Activated CD4-positive, alpha-beta T cell treated with anti-CD3 and anti-CD28 coated beads, Interleukin-2, amount 50 U/mL, for 48 hours (primary cell): ENCODE data around the gene B4GAT1.
"Not testable (repeated sequence)": the region's sequence is repeated elsewhere in the genome, so short reads cannot be mapped to it uniquely, and the experiment has no call there.

Experiments used
- DNase-seq, 2 experiments: peaks; one replicate each; pipeline ENCODE4 v3.0.0-alpha.2; 2020

The B4GAT1 gene

DNA sequence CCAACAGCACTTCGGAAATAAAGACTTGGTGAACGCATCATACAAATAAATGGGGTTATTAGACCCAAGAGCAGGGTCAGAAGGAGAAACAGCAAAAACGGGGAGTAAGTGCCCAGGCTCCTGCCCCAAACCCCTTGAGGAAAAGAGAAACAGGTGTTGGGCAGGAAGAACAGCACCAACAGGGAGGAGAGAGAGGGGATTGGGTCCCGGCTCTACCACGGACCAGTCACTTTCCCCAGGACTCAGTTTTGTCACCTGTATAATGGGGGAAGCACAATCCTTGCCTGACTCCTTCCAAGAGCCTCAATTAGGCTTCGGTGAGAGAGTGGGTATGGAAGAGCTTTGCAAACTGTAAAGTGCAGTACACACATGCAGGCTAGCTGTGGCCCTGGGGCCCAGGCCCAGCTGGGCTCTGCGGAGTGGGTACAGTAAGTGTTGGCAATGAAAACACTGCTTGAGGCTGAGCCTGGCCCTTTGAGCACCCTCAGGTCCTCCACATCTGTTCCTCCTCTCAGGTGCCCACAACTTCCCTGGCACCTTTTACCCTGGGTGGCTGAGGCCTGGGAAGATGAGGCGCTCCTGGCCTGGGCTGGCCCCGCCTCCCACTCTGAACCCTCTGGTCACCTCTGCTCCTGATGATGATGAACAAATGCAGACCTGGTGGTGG is 15.2 kb upstream of the B4GAT1 start:
- no peak for DNase-seq

DNA sequence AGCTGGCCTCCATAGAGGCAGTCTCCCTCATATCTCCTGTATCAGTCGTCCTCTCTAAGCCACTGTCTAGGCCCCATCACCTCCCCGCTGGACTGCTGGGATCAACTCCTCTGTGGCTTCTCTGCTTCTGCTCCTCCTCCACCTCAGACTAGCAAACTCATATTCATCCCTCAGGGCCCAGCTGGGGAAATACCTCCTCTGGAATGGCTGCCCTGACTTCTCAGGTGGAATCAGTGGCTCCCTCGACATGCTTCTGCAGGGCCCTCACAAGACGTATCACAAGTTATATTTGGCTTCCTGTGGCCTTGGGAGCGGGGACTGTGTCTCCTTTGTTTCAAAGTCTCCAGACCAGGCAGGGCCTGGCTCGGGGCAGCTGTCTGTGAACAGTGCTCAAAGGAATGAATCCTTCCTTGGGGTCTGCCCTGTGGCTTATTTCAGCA is 14.1 kb upstream of the B4GAT1 start:
- no peak for DNase-seq

DNA sequence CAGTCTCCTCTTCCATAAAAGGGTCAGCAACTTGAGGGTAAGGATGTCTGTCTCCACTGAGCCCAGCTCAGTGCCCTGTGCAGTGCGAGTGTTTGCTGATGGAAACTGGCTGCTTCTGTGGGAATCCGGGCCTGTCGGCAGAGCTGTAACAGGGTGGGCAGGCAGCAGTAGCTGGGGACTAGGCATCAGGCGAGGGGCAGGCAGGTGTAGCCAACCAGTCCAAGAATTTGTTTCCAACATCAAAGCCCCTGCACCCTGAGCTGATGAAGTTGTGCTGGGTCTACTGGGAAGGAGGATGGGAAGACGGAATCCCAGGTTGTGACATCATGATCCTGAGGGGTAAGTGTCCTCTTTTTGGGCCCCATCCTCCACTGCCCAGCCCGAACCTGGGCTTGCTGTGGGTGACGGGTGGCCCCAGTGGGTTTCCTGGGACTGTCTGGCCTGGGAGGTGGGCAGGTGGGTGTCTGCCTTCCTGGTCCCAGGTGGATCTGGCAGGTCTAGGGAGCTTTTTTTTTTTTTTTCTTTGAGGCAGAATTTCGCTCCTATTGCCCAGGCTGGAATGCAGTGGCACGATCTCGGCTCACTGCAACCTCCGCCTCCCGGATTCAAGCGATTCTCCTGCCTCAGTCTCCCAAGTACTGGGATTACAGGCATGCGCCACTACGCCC is 13.1 kb upstream of the B4GAT1 start:
- no peak for DNase-seq

DNA sequence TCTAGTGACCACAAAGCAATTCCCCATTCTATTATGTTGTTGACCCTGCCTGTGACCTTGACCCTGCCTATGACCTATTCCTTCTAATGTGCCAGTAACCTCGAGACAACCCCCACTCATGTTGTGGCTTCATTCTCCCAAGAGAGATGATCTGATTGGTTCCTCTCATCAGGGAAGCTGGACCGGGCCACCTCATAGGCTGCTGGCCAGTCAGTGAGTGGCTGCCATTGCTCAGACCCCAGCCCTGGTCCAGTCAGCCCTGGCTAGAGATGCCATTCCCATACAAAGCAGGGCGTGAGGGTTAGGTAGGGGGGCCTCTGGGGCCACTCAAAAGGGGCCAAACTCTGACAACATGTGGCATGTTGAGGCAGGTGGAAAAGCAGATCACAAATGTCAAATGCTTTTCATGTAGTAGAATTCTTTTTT is 12.2 kb upstream of the B4GAT1 start:
- no peak for DNase-seq

DNA sequence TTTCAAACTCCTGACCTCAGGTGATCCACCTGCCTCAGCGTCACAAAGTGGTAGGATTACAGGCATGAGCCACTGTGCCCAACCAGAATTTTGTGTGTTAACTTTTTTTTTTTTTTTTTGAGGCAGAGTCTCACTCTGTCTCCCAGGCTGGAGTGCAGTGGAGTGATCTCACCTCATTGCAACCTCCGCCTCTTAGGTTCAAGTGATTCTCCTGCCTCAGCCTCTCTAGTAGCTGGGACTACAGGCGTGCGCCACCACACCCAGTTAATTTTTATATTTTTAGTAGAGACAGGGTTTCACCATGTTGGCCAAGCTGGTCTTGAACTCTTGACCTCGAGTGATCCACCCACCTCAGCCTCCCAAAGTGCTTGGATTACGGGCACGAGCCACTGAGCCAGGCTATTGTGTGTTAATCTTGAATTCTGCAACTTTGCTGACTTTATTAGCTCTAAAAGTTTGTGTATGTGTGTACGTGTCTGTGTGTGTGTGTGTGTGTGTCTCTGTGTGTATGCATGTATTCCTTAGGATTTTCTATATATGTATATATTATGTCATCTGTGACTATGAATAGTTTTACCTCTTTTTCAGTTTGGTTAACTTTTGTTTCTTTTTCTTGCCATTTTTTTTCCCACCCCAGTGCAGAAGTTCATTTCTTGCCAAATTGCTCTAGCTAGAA is 3.3 kb upstream of the B4GAT1 start:
- not testable (repeated sequence) for DNase-seq

DNA sequence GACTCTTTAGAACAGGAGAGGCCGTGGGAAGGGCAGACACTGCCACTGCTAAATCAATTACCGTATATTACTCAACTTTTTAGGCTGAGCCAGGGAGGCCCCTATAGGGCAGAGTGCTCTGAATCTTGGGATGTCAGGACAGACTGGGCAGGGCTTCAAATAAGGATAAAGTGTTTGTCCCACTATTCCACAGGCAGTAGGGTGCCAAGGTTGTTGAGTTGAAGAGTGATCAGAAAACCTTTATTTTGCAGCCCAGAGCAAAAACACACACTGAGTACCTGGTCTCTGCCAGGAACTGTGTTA is 1.6 kb upstream of the B4GAT1 start:
- DNase-seq = no peak

DNA sequence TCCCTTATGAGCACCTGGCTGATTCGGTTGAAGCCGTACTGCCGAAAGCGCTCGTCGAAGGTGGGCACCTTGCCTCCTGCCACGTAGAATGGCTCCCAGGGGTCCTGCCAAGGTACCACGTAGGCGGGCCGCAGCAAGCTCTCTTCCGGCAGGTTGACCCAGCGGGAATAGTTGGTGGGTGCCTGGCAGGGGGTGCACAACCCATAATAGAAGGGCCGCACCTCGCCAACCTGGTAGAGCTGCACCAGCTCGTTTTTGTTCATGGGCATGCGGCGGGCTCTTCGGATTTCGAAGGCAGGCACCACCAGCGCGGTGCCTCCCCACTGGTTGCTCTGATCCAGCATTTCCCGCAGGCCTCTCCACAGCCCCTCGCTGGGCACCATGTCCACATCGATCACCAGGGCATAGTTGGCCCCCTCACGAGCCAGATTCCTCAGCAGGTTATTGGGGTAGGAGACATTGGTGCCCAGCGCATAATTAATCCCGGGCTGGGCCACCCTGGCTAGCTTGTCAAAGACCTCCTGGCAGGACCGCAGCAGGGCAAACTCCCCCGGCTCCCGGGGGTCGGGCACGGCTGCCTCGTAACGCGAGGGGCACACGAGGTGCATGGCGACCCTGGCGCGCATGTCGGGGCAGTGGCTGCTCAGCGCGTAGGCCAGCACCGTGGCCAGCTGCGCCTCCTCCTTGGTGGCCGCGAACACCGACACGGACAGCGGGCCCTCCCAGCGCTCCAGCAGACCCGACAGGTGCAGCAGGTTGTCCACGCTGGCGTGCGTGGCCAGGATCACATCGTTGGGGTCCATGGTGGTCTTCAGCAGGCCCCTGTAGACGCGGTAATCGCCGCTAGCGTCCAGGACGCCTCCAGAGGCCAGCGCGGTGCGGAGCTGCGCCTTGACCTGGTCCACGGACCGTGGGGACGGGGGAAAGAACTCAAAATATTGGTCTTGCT is 679 bp downstream of the B4GAT1 start:
- no peak for DNase-seq

DNA sequence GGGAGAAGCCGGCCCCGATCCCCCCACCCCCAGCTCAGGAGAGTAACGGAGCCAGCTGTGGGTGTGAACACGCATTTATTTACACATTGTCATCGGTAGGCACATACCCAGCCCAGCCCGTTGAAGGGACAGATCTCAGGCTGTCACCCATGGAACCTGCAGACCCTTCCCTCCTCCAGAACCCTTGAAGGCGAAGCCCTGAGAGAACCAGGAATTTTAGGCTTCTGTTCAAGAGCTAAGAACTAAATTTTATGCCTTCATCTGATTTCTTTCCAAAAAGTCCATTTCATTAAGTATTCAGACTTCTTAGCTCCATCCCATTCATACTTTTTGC is 2.1 kb downstream of the B4GAT1 start:
- no peak for DNase-seq

DNA sequence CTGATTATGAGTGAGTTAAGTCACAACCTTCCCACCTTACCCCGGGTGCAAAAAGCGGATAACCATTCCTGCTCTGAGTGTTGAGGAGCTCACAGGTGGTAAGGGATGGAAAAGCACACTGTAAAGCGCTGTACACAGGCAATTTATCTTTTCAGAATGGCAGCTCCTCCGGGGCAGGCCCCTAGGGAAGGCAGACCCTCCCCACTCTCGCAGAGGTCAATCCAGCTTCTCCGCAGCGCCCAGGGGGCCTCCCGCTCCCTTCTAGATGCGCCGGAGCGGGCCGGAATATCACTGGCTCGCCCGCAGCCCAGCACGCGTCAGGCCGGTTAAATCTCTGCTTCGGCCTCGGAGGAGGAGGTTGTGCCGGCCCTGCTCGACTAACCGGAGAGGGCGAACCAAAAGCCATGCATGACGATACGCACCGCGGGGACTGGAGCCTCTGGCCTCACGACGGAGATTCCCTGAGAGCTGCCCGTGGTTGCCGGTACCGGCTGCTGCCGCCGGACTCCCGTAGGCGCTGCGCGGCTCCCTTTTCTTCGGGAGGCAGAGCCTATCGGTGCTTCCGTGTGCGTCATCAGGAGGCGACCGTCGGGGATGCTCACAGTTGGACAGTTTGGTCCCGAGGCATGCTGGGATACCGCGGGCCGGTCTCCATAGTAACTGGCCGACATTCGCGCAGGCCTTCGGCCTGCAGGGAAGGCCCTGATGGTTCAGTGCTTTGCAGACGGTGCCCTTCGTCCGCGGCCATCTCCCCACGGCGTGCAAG is 2.7 kb downstream of the B4GAT1 start, which contains the start of gene BRMS1:
Gene BRMS1, minus strand, starts transcription at position 555 of the 766 bp plus-strand sequence. CDS start 2,870 bp downstream, outside the sequence.
- DNase-seq = peak; percentile 97 to 98

DNA sequence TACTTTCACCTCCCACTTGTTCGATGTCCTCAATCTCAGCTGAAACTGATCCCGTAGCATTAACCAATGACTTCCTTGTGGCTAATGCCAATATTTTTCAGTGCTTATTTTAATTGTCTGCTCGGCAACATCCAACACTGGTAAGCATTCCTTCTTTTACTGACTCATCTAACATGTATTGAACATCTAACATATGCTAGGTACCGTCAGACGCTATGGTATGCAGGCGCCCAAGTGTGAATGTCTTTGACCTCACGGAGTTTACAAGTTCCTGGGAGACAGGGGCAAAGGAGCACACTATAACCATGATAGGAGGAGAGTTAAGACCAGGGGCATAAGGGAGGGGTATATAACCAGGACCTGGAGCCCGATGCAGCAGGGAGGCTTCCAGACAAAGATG is 4.3 kb downstream of the B4GAT1 start:
- no peak for DNase-seq

DNA sequence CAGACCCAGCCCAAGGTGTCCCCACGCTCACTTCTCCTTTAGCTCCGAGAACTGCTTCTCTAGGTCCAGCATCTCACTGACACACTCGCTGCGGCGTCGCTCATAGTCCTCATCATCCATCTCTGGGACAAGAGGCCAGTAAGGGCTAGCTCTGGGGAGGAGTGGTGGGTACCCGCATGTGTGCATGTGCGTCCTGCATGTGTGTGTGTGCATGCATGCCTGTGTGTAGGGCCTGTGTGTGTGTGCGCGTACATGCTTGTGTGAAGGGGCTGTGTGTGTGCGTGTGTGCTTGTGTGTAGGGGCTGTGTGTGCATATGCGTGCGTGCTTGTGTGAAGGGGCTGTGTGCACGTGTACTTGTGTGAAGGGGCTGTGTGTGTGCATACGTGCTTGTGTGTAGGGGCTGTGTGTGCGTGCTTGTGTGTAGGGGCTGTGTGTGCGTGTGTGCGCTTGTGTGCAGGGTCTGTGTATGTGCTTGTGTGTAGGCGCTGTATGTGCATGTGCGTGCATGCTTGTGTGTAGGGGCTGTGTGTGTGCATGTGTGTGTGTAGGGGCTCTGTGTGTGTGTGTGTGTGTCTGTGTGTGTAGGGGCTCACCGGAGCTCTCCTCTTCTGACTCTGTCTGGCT is 5.8 kb downstream of the B4GAT1 start:
- no peak for DNase-seq

DNA sequence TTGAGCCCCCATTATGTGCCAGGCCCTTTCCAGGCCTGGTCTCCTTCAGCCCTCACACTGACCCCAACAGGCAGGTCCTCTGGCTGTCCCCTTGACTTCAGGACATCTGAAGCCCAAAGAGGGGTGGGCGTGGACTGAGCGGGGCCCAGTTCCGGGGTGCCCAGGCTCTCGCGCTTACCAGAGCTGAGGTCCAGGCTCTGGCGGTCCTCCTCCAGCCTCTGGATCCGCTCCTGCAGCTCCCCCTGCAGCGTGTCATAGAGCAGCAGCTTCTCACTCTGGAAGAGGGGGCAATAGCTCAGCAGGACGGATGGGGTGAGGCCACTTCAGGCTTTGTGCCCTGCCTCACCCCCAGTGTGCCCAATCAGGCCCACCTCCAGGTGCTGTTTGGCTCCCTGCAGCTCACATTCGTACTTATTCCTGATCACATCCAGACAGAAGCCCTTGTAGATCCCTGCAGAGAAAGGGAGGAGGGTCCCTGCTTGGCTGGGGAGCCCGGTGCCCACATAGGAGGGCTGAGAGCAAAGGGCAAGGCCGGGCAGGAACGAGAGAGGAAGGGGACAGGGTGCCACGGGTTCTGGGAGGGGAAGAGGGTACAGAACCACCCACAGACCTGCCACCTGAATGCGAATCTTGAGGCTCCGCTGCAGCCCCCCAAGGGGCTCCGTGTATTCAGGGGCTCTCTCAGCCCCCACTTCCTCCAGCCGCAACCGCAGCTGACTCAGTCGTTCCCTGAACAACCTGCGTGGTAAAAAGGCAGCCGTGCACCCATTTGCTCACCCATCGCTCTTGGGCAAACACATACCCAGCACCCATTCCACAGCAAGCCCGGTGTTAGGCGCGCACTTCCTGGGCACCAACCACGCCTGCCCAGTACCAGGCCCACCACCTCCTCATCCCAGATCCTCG is 6.6 kb downstream of the B4GAT1 start:
- DNase-seq = no peak

DNA sequence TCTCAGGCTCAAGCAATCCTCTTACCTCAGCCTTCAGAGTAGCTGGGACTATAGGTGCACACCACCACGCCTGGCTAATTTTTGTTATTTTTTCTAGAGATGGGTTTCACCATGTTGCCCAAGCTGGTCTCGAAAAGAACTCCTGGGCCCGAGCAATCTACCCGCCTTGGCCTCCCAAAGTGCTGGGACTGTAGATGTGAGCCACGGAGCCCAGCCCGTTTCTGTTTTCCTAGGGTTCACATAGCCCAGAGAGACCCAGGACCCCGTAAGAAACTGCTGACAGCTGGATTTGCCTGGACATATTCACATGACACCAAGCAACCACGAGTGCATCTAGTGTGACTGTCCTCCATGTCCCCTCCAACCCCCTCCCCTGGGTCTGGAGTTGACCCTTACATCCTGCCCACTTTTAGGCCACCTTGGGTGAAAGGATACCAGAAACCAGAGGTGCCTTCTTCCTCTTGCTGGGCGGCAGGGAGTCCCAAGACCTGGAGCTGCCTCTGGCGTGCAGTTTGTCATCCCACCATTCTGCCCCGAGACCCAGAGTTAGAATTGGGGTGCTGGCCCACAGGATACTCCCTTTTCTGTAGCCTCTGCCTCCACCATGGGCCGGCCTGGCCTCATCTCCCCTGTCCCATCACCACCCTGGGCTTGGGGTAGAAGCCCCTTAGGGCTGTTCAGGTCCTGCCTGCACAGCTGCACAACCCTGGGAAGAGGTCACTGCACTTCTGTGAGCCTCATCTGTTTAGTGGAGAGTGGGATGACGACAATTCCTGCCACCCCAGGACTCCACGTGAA is 7.5 kb downstream of the B4GAT1 start:
- DNase-seq = no peak

DNA sequence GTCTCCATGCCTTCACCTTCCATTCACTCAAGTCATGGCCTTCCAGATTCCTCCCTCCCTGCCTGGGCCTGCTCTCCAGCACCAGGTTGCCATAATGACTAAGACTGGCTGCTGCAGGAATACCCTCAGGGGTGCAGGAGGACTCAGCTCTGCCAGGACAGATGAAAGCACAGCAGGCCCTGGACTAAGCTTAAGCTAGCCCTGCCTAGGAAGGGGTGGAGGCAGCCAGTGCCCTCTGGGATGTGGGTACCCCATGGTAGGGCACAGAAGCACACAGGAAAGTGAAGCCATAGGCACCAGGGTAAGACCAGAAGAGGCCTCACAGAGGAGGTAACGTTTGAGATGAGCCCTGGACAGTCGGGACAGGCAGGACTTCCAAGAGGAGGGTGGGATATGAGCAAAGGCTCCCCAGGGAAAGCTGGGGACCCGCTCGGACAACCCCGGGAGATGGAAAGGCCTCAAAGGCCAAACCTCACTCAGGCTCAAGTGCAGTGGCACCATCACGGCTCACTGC is 8.2 kb downstream of the B4GAT1 start:
- no peak for DNase-seq

DNA sequence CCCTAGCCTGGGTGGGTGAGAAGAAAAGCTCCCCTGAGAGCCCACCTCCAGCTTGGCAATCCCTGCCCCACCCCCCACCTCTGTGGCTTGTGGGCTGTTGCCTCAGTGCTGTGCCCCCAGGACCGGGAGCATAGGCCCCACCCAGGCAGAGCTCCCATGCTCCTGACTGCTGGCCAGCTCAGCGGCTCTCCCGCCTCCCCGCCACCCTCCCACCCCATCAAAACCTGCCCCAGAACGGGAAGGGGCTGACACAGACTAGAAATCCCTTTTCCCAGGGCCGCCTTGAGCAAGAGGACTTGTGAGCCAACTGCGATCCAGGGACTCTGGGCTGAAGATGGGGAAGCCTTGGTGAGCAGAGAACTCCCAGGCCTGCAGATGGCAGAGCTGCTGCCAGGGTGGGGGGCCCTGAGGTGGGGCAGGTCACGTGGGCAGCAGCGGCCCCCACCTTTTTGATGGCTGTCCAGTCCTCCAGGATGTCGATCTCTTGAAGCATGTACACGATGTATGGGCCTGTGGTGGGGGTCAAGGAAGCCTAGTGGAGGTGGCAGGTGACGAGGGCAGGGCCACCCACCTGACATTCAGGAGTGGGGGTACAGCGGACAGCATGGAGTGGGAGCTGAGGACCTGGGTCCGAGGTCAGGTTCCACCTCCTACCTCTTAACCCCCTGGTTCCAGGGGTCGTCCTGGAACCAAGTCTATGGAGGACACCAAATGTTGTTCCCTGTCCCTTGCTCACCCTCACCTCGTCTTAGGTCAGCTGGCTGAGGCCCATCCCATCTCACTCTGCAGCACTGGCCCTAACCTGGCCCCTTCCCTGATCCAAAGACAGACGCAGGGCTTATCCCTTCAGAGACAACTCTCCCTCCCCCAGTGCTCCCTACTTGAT is 8.9 kb downstream of the B4GAT1 start:
- no peak for DNase-seq

DNA sequence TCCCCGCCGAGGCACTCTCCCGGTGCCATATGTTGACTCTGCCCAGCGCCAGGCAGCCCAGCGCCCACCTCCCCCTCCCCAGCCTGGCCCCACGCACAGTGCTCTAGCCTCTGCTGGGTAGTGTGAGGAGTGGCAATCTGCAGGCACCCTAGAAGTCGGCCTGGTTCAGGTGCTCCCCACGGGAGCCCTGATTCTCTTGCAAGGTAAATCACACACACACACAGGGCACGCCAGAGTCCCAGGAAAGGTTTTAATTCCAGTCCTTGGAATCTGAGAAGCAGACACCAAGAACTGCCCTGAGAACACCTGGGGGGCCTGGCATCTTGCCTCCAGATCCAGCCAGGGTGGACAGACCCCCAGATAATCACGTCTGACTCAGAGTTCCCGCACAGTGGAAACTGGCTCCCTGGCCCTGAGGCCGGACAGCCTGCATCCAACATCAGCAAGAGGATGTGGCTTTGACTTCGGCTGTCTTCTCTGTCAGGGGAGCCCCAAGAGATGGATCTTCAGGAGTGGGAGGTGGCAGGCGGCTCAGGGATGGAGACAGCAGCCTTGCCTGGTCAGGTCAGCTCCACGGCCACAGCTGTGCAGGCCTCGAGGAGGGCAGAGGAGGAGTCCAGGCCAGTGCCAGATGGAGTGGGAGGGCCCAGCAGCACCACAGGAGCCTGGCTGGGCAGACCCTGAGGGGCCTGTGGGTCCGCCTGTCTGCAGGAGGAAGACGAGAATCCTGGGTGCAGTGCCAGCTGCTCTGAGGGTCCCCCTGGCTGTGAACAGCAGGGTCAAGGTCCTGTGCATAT is 10.1 kb downstream of the B4GAT1 start:
- no peak for DNase-seq

DNA sequence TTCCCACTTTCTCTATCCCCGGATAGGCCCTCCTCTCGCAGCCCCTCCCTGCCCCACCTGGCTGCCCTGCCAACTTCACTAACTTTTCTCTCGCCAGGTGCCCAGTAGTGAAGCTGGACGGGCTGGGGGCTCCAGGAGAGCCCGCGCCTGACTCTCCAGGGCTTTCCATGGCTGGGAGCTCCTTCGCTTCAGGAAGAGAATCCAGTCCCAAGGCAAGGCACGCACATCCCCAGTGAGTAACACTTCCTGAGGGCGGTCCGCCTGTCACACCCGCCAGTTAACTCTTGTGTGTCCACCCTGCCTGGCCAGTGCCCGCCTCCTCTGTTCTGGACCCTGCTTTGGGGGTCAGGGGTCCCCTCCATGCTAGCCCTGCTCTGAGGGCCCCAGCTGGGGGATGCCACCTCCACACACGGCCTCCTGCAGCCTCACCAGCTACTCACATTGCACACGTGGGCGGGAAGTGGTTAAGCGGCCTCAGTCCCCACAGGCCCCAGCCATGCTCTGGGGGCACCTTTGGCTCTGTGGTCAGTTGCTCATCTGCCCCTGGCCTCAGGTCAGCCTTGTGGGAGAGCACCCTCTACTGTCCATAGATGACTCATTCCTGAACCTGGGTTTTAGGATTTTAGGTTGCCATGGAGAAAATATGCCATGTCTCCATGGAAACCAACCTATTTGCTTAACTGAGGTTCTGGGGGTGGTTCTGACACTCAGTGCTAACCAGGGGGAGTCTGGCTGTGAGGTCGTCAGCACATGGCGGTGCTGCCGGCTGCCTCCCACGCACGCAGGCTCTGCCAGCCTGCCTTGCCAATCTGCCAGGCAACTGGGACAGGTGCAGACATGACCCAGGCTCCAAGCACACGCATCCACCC is 11.0 kb downstream of the B4GAT1 start, which contains the start of gene RIN1:
Gene RIN1, minus strand, starts transcription at position 201 of the 869 bp plus-strand sequence. Its CDS starts 32 bp downstream, at position 169.
- peak; percentile 70 to 79 for DNase-seq
